Central memory CD4-positive, alpha-beta T cell (primary cell): ENCODE measurements around the gene ARHGAP27.
"Not testable (repeated sequence)": the region's sequence is repeated elsewhere in the genome, so short reads cannot be mapped to it uniquely, and the experiment has no call there.

ENCODE experiments used
- DNase-seq: peaks from one replicate; pipeline ENCODE4 v3.0.0; 2022

The ARHGAP27 gene

DNA sequence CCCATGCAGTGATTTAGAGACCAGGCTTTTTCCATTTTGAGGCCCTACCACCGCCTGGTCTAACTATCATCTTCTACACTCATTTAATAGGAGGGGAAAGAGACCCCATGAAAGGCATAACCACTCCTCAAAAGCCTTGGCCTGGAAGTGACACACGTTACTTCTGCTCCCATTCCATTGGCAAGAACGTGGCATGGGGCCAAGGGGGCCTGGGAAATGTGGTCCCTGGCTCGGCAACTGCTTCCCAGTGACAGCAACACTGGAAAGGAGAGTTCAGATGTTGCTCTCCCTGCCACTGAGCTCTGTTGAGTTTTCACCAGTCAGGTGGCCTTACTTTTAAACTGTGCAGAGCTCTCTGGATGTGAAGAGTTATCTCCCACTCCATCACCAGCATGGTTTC lies 70.7 kb downstream of the ARHGAP27 start:
- no peak for DNase-seq

- no peak for DNase-seq
These were observed 71.2 kb downstream of the ARHGAP27 start for GRCh38 chr17:45361451-45361850.

DNA sequence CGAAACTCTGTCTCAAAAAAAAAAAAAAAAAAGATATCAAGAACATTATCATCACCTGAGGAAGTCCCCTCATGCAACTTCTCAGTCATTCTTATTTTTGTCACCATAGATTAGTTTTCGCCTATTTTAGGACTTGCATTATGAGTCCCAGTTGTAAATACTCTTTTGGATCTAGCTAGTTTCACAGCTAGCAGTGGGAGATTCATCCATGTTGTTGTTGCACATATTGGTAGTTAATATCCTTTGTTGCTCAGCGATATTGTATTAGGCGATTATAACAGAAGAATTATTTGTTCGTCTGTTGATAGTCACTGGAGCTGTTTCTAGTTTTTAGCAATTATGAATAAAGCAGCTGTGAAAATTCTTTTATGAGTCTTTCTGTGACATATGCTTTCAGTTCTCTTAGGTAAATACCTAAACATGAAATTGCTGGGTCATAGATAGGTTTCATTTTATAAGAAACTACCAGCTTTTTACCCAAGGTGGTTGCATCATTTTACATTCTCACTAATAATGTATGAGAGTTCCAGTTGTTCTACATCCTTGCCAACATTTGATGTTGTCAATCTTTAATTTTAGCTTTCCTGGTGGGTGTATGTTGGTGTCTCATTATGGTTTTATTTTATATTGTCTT lies 75.2 kb downstream of the ARHGAP27 start:
- DNase-seq, result no peak

DNA sequence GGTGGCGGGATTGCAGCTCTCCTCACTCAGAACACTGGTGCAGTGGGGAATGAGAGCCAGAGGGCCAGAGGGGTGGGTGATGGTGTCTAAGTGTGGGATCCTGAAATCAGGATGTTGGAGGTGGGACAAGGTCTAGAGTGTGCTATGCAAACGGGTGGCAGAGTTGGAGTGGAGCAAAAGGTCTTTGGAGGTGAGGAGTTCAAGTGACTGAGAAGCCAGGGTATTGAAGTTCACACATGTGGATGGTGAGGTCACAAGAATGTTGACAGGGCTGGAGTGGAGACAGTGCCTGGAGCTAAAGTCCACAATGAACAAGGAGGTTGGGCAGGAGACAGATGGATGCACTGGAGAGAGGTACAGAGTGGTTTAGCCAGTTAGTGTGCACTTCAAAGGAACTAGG lies 77.6 kb downstream of the ARHGAP27 start:
- no peak for DNase-seq

GRCh38 chr17:45353043-45353442 lies 79.6 kb downstream of the ARHGAP27 start:
- no peak for DNase-seq

DNA sequence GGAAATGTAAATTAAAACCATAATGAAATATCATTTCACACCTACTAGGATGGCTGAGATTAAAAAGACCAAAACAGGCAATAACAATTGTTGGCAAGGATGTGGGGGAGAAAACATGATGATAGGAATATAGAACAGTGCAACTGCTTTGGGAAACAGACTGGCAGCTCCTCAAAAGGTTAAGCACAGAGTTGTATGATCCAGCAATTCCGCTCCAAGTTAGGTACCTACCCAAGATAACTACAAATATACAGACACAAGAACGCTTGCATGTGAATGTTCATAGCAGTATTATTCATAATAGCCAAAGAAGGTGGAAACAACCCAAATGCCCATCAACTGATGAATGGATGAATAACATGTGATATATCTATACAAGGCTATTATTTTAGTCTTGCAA lies 80.8 kb downstream of the ARHGAP27 start:
- DNase-seq, result no peak

DNA sequence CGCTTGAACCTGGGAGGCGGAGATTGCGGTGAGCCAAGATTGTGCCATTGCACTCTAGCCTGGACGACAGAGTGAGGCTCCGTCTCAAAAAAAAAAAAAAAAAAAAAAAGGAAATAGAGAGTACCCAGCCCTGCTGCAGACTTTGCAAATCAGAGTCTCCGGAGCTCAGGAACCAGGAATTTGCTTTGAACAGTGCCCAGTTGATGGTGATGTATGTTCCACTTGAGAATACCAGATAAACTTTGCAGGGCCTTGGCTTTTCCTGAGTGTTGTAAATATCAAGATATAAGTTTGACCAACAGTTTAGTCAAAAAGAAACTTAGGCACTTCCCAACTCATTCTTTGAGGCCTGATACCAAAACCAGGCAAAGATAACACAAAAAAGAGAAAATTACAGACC lies 85.2 kb downstream of the ARHGAP27 start:
- no peak for DNase-seq

- no peak for DNase-seq
These were observed 86.3 kb downstream of the ARHGAP27 start for GRCh38 chr17:45346216-45347015.

DNA sequence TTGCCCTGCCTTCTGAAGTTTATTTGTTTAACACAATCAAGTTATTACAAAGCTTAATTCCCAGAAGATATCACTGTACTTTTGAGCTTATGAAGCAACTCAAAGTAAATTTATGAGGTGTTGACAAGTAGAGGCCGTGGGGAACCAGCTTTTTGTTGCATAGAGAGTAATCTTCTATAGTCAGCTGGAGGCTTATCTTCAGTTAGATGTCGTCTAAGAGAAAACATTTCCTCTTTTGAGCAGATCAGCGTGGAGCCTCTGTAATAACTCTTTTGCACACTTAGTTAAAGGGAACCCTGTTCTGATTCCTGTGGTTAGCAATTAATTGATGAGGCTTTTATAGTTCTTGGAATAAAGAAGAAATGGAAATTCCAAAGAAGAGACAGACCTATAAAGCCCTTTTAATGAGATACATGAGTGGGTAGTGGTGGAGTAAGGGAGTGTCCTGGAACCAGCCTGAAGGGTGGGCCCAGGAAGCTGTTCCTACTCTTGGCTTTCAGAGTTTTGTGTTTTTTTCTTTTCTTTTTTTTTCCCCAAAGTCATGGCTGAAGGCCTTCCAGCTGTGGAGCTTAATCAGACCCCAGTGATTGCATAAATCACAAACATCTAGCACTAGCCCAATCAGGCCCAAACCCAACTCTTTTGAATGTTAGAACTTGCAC lies 87.0 kb downstream of the ARHGAP27 start:
- DNase-seq, result no peak

GRCh38 chr17:45345246-45345553 lies 87.5 kb downstream of the ARHGAP27 start:
- no peak for DNase-seq

GRCh38 chr17:45343967-45344664 lies 88.6 kb downstream of the ARHGAP27 start:
- not testable (repeated sequence) for DNase-seq
